ENCODE results near the gene L3MBTL3.
"Not testable (repeated sequence)": the region's sequence is repeated elsewhere in the genome, so short reads cannot be mapped to it uniquely, and the experiment has no call there.

The L3MBTL3 gene

DNA sequence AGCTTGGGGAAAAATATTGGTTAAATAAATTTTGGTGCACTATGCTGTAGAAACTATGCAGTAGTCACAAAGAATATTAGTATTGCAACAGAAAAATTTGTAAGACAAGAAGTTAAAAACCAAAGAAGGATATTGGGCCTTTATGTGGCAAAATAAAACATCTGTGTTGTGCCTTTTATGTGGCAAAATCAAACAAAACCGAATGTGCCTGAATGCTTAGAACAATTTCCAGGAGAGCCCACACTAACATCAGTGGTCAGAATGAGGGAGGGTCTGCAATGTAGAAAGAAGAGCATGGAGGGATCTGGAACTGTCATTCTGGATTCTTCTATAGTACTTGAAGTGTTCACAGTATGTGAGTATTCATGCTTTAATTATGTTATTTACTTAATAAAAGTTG is 75.2 kb downstream of the L3MBTL3 start:
- no peak for DNase-seq

DNA sequence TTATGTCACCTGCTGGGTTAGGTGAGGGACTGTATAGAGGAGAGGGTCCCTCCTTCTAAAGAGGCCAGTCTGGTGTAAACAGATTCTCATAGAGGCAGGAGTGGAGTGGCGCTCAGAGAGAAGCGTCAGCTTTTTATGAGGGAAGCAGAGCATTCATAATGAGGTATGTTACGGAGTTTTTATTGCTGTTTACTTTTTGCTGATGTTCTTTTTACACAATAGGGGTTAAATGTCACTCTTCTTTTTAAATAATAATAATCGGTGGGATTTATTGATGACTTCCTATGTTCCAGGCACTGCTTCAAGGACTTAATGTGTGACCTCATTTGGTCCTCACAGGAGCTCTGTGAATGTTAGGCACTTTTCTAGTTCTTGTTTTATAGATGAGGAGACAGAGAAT is 79.9 kb downstream of the L3MBTL3 start:
- no peak for DNase-seq

DNA sequence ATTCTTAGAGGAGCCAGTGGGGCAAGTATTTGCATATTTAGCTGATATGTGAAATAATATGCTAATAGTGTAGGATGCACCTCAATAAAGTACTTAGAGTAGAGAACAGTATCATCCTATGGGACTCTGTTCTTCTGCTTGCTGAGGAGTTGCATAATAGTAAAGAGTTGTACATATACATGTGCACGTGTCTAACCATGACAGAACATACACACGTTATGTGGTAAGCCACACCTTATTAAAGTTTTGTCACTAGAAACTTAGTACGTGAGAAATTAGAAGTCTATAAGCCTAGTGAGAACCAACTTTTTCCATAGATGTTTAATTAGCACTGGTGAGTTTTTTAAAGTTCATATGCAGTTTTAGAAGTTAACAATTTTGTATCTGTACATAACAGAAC is 80.7 kb downstream of the L3MBTL3 start:
- no peak for DNase-seq

DNA sequence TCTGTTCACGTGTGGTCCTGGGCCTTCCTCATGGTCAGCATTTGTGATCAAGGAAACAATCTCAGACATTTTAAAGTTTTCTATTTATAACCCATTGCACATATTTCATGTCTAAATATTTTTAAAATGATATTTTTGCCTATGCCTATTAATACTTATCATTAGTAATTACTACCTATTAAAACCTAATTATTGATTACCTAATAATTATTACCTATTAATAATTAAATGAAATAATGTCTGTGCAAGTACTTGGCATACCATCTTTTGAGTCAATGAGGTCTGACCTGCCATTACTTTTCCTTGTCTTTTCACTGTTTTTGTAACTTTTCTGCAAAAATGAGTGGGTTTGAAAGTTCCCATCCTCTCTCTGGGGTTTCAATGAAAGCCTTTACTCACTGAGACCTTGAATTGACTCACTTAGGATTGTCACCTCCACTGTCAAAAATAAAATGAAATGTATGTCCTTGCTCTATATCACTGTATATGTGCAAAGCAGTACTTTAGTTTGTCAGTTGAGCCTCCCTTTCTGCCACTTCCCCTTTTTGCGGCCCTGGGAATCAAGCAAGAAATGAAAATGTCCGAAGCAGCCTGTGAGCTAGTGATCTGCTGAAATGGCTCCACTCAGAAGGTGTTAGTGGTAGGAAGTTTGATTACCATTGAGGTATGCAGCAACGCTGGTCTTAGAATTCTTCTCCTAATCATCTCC is 87.8 kb downstream of the L3MBTL3 start:
- no peak for DNase-seq

DNA sequence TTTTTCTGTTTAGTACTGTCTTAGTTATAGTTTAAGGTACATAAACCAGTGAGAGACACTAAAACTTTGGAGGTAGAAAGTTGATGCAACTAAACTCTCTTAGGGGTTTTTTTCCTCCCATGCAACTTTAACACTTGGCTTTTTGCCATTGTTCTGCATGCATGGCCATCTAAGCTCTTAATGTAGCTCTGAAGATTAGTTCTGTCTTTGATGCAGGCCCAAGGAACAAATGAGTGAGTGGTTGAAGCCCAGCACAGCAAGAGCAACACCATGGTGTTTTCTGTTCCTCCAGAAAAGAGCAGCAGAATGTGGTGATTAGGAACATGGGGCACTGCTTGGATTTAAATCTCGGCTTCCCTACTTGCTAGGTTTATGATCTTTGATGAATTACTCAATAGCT is 89.3 kb downstream of the L3MBTL3 start:
- DNase-seq: no peak

DNA sequence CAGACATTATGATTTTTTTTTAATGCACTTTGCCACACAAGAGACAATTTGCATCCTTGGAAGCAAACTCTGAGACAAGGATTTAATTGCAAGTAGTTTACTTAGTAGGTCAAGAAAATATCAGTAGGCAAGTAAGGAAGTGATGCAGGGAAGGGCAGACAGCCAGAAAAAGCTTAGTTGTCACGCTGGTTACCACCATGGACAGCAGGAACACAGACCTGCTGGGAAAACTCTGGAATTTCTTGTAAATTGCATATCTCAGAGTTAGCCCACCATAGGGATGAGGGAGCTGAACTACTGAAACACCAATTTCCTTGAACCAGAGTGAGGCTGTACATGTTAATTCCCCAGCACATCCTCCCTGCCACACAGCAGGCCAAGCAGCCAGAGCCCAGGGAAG is 92.7 kb downstream of the L3MBTL3 start:
- DNase-seq: no peak

DNA sequence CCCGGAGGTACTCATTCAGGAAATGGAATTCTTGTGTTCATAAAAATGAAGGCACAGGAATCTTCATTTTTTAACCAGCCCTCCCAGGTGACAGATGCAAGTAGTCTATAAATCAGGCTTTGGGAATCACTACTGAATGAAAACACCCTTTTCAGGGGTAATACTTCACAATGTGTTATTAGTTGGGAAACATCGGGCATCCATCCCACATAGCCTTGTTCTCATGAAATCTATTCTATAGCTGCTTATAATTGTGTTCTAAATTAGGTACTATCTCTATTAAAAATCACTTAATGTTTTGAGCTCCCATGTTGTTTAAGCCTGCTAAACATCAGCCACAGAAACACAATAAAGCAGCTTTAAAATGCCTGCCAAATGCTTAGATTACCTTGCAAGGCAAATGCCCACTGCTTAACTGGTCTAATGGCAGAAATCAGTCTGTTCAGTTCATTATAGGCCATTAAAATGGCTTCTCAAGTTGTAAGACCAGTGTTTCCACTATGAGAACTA is 94.9 kb downstream of the L3MBTL3 start:
- DNase-seq: no peak

DNA sequence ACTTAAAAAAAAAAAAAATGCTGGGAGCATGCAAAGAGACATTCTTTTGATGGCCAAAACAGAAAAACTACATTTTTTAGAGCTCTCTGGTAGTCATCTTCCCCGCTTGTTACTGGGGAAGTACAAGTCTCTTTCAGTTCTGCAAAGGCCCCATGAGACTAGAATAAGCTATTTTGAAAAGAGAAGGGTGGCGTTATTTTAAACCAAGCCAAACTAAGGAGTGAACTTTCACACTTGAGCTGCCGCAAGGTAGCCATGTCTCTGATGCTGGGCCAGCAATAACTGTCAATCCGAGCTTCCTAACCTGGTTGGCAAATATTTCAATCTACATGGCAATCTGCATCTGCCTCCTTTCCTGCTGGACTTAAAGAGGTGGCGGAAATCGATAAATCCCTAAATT is 96.7 kb downstream of the L3MBTL3 start:
- DNase-seq: no peak

DNA sequence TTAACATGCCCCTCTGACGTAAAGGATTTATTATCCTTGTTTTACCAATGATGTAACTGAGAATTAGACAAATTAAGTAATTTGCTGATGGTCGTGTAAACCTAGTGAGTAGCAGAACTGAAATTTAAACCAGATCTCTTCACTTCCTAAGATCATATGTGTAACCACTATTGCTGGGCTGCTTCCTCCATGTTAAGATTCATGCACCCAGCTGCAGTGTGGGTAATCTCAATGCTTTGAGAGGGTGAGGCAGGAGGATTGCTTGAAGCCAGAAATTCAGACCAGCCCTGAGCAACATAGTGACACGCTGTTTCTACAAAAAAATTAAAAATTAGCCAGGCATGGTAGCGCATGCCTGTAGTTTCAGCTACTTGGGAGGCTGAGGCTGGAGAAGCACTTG is 97.9 kb downstream of the L3MBTL3 start:
- DNase-seq: no peak

DNA sequence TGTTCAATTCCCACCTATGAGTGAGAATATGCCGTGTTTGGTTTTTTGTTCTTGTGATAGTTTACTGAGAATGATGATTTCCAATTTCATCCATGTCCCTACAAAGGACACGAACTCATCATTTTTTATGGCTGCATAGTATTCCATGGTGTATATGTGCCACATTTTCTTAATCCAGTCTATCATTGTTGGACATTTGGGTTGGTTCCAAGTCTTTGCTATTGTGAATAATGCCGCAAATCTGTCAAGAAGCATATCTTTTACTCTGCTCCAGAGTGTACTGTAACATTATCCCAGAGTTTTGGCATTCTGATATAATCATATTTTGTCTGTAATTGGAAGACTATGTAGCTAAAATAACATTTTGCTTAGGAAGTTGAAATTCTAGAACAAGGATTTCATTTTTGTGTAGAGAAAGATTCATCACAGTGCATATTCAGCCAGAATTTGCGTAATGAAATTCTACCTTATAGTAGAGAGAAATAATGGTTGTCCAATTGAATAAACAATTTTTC is 98.9 kb downstream of the L3MBTL3 start:
- DNase-seq: not testable (repeated sequence)

DNA sequence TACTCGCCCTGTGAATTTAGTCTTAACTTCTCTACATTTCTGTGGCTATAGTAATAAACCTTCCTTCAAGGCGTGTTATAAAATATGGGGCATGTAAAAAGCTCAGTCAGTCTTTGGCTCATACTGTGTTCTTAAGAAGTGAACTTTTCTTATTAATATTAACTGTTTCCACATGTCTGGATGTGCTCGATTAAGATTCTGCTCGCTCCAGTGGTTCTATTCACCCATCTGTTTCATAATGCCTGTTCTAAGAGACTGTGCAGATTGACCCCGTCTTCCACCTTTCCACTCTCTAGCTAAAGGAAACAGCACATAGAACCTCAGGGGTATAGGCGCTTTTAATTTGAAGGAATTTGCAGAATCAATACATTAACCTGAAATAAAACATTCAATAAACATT is 99.9 kb downstream of the L3MBTL3 start:
- no peak for DNase-seq

DNA sequence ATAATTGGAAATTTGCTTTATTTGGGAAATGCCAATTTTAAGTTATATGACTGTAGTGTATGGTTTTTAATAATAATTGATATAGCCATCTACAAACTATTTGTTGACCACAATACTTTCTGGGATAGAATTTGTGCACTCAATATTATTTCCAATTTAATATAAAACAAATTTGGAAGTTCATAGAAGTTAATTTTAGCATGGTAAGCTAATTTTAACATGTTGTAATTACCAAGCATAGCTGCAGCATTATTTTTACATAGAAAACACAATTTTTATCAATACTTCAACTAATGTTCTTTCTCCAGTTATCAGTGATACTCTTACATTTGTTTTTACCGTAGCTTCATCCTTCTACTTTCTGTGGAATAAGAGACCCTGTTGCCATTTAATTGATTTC is 100.8 kb downstream of the L3MBTL3 start:
- DNase-seq: no peak

DNA sequence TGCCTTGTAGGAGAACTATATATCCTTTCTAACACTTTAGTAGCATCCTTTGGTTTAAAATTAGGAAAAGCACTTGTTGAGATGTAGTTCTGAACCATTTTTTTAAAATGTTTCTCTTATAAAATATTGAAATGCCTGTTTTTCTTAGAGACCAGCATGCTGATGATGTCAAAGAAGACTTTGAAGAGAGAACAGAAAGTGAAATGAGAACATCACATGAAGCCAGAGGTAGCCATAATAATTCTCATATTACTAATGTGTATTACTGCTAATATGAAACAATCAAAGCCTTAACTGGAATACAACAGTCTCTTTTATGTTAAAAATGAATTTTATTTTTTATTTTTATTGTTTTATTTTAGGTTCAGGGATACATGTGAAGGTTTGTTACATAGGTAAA is 102.3 kb downstream of the L3MBTL3 start:
- no peak for DNase-seq

DNA sequence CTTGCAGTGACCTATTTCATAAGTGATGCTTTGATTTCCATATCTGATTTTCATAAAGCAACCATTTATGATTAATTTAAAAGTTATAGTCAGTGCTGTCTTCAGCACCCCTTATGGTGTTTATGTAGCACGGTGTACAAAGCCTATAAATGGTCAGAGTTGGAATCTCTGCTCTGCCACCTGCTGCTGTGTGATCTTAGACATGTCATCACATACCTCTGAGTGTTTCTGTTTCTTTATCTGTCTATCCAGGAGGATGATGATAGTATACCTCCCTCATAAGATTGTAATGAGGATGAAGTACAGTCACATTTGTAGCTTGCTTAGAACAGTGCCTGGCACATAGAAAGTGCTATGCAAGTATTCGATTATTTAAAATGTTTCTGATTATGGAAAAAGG is 103.9 kb downstream of the L3MBTL3 start:
- no peak for DNase-seq

DNA sequence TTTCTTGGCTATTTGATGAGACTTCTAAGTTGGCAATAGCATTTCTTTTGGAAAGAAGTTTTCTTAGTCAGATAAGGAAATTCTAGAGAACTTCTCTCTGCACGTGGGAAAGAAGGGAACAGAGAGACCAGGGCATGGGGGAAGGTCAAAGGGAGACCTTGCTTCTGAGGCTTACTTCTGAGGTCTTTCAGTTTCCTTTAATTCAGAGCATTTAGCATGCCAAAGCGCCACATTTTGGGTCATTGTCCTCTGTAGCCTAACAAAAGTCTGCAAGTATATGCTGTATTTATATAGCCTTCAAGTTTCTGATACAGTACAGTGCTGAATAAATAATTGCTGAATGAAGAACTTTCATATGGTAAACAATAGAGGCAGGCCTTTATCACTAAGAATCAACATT is 108.8 kb downstream of the L3MBTL3 start:
- DNase-seq: no peak

DNA sequence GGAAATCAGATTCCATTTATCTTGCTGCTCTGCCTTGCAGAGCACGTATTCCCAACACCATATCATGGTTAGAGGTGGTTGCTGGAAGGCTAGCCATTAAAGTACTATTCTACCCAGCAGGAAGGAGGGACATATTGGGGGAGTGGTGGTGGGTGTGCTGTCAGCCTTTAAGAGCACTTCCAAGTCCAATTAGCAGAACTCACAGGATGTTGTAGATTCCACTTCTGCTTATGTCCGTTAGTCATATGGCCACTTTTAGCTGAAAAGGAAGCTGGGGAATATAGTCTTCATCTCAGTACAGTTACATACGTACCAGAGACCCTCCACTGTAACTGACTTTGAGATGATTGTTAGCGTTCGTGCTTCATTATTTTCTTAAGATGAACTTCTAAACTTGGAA is 109.9 kb downstream of the L3MBTL3 start:
- DNase-seq: no peak

DNA sequence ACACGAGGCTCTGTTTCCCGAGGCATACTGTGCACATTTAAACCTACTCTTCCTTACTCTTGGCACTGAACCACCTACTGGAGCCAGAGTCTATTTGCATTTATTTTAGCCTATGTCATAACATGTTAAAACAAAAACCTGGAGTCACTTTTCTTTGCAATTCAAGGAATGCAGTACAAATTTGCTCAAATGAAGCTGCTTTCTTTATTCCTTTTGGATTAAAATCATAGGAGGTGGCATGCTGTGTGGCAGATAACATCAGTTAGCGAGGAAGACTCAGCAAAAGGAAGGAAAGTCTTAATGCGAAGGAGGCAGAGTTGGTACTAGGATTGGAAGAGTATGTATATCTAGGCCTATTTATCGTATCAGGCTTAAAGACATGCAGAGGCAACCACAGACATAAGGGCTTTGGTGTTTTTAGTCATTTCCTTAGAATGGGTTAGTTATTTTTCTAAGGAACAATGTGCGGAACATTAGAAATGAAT is 111.4 kb downstream of the L3MBTL3 start:
- no peak for DNase-seq

DNA sequence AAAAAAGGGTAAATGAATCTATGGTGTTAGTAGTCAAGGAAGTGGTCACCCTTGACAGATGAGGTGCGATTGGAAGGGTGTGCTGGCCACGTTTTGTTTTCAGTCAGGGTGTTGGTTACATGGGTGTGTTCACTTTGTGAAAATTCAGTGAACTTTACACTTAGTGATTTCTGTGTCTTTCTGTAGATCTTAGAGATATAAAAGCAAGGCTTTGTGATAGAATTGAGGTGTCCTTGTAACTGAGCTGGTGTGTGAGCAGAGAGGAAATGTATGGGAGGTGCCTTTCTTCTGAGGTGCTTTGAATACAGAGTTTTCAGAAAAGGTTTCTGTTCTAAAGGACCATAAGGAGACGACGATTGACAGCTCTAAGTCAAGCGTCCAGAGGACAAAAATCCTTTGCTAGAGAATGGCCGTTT is 113.9 kb downstream of the L3MBTL3 start:
- DNase-seq: no peak

DNA sequence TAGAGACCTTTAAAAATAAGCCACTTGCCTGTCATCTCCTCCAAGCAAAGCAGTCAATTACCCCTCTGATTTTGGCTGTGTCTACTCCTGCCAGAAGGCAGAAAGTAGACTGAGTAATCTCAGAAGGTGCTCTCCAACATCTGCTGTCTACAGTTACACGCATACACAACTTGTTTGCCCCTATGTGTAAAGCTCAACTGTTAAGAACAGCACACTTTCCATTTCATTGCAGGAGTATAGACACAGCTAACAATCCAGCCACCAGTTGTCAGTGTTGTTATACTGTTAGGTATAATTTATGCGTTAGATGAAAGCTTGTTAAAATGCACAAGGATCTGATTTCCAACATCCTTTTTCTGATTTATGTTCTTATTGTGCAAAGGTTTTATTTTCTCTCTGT is 116.2 kb downstream of the L3MBTL3 start:
- no peak for DNase-seq

DNA sequence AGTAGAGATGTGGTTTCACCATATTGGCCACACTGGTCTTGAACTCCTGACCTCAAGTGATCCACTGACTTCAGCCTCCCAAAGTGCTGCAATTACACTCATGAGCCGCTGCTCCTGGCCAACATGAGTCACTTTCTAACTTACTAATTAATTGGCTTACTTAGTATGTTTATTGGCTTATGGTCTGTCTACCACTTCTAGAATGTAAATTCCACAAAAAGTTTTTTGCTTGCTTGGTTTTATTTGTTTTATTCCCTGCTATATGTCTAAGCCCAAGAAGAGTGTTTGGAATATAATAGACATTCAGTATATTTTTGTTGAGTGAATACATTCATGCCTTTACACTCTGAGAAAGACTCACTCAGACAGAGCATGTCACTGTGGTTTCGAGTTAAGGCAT is 118.4 kb downstream of the L3MBTL3 start:
- DNase-seq: no peak

DNA sequence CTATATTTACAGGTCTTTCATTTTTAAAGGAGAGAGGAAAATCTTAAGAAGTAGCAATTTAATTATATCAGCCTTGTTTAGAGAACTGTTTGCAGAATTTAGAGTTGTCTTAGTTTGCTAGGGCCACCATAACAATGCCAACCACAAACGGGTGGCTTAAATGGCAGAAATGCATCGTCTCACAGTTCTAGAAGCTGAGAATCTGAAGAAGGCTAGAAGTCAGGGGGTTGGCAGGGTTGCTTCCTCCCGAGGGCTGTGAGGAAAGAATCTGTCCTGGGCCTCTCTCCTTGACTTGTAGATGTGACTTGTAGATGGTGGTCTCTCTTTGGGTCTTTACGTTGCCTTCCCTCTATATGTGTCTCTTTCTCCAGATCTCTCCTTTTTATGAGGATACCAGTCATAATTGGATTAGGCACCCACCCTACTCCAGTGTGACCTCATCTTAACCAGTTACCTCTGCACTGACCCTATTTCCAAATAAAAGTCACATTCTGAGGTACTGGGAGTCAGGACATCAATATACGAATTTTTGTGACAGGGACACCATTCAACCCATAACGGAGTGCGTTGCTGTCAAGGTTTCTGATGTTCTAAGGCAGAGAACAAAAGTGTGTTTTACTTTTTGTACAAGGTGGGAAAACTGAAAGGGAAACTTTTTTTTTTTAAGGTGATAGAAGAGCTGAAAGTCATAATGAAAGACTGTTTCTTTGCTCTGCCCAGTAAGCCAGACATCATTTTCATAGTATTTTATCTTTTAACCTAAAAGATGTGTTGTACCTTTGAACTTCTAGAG is 119.9 kb downstream of the L3MBTL3 start:
- DNase-seq: no peak

DNA sequence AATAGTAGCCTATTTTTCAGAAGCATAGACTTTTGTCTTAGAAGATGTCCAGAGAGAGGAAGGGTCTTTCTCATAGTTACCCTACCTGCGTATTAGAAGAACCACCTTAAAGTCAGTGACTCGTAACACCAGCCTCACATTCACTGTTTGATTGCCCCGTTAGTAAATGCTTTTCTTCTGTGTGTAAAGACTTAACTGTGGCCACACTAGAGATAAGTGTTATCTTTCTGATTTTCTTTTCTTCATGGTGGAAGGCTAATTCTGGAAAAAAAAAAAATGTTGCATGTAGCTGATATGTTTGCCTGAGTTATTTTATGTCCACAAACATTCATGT is 120.5 kb downstream of the L3MBTL3 start:
- DNase-seq: no peak

DNA sequence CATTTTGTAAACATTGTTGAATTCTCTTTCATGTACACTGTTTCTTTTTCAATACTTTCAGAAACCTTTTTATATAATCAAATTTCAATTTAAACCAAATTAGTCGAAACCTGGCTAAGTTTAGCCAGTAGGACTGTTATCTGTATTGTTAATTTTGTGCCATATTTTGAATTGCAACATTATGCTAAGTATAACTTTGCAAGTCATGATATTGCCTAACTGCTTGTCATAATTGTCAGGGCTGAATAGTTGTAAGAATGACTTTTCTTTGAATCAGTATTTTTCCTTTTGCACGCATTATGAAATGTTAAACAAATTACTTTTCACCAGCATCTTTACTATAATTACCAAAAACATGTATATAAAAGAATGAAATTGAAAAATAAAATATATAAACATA is 121.7 kb downstream of the L3MBTL3 start:
- no peak for DNase-seq

DNA sequence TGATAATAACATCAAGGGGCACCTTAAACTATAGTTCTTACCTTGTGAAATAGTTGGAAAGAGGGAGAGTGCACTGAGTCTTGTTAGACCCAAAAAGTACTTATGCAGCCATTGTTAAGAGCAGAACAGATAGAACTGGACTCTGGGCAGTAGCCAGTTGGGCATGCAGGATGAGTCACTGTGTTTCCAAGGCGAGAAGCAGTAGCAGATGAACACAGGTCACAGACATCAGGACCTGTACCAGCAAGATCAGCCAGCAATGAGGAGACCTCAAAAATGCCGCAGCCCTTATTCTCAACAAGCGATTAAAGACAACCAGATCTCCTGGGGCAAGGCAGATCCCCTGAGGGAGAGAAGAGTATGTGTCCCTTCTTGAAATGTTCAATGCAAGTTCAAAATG is 125.3 kb downstream of the L3MBTL3 start:
- DNase-seq: no peak

Data from NCI-H1436 treated with DMSO at 0.1 percent for 48 hours (cell line).